NCI-H82 (cell line): ENCODE results near the gene REM2.

Experiments used
- DNase-seq: peaks from one replicate; lab custom pipeline; 2025; lab: John Stamatoyannopoulos, UW

The REM2 gene, protein sequence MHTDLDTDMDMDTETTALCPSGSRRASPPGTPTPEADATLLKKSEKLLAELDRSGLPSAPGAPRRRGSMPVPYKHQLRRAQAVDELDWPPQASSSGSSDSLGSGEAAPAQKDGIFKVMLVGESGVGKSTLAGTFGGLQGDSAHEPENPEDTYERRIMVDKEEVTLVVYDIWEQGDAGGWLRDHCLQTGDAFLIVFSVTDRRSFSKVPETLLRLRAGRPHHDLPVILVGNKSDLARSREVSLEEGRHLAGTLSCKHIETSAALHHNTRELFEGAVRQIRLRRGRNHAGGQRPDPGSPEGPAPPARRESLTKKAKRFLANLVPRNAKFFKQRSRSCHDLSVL

DNA sequence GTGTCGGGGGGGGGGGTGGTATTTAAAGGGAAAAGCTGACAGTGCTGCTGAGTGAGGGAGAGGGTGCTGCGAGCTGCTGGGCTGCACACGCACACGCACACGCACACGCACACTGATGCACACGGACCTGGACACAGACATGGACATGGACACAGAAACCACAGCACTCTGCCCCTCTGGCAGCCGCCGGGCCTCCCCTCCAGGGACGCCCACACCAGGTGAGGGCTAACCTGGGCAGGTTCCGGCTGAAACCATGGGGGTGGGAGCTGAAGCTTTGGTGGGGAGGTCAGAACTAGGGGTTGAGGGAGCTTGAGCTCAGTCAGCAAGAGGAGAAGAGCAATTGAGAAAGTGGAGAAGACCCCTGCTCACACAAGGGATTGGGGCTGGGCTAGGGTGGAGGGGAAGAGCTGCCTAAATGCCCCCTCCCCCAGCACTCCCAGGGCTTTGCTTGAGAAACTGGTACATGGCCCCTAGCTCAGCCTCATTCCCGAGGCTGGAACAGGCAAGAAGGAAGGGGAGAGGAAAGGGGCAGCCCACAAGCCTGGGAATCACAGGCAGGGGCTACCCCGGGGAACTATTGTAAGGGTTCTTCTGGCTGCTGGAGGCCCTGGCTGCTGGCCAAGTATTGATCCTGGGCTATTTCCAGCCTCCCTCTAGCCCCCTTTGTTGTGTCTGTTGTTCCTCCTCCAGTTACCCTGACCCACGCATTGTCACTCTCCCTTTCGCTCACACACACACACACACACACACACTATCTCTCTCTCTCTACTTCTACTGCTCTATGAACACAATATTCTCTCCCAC lies at the start of gene REM2:
Gene REM2, plus strand, starts transcription at position 50 of the 804 bp plus-strand sequence. Its CDS starts 66 bp downstream, at position 116.
- DNase-seq, result peak; percentile 49

DNA sequence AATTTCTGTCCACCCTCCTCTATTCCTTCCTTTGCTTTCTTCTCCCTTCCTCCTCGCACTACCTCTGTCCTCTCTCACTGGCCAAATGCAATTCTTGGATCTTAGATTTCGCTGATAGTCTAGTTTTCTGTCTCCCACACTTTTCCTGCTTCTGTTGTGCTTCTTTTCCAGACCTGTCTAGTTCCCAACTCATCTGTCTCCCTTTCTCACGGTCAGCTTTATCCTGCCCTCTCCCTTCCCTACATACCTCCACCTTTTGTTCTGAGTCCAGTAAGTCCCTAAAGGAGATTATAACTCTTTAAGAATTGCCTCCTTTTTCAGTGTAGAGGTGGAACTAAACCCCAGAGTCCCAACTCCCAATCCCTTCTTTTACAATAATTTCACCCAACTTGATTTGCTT lies 47.5 kb upstream of the REM2 start:
- DNase-seq, result no peak

DNA sequence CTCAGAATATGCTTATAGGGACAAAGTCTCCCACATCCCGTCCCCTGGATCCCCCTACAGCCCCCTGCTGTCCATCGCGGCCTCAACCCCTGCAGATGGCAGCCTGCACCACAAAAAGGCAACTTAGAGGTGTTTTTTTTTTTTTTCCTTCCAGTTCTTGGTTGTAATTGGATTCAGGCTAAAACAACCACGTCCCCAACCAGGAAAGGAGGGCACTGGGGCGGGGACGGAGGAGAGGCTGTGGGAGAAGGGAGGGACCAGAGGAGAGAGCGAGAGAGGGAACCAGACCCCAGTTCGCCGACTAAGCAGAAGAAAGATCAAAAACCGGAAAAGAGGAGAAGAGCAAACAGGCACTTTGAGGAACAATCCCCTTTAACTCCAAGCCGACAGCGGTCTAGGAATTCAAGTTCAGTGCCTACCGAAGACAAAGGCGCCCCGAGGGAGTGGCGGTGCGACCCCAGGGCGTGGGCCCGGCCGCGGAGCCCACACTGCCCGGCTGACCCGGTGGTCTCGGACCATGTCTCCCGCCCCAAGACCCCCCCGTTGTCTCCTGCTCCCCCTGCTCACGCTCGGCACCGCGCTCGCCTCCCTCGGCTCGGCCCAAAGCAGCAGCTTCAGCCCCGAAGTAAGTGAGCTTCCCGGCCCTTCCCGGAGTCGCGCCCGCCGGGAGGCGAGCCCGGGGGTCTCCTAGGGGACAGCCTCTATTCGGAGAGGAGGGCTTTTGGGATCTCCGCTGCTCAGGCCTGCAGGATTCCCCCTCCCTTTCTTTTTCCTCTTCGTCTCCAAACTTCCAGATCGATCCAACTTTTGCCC lies 46.5 kb upstream of the REM2 start, which contains the start of gene MMP14:
Gene MMP14, plus strand, starts transcription at position 285 of the 813 bp plus-strand sequence. Its CDS starts 233 bp downstream, at position 518.
- no peak for DNase-seq

DNA sequence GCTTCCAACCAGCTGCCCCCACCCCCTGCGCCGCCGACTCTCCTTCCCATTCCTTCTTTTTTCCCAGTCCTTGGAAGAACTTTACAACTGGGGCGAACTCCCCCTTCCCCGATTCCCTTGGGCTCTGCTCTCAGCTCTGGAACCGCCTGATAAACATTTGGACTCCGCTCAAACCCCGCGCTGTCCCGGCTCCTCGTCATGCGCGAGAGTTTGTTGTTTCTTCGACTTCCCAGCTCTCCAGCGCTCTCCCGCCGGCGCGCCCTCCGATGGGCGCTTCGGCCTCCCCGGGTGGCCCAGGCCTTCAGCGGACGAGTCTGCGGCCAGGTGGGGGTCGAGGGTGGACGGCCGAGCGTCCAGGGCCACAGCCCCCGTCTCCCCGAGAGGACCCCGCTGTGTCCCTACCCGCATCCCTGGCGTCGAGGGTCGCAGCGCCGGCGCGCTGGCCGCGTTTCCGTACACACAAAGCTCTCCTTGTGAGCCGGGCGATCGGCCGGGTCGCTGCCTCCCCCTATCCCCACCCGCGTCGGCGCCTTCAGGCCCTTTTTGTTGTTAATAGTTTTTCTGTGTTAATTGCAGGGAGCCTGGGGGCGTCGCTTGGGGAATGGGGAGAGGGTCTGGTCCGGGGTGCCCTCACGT lies 45.8 kb upstream of the REM2 start:
- DNase-seq, result peak; percentile 11

DNA sequence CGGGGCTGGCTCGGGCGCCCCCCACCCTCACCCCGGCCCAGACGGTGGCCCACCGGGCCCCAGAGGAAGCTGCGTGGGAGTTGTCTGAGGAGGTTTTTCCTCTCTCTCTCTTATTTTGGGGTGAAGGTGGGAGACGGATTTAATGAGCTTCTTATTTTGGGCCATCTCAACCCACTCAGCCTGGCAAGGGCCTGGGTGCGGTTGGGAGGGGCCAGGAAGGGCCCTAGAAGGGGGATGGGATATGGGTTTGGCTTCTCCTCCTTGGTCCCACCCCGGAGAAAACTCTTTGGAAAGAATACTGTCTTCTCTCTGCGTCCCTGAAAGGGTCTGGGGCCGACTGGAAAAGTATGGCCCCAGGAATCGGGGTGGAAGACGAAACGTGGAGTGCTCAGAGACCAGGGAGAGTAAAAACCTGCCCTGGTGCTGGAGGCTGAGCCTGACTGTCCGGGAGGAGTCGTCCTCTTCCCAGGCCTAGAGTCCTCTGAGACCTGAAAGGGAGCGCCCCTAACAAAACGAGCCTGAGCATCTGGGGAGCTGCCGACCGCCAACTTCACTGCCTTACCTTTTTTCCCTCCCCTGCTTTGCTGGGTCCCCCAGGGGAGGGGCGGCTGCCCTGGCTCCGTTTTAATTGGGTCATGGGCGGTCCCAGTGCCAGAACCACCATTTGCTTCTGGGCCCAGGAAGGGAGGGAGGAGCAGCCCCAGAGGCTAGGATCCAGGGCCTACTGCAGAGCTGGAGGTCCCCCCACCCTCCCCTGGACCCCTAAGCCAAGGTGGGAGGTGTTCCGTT lies 45.1 kb upstream of the REM2 start:
- DNase-seq, result no peak

DNA sequence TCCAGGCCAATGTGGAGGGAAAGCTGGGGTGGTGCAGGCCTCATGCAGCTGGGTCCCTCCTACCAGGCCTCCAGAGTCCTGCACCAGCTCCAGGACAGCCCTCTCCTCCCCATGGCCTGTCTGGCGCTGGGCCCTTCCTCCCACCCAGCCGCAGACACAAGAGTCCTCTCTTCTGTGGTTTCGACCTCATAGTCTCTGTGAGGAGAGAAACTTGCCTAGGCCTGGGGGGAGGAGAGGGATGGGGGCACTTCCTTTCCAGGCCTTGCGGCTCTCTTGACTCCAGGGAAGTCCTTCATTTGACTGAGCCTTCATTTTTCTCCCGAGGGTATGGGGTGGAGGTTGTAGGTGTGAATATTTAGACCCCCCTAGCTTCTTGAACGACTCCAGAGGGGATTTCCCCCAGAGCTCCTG lies 44.4 kb upstream of the REM2 start:
- DNase-seq, result no peak

DNA sequence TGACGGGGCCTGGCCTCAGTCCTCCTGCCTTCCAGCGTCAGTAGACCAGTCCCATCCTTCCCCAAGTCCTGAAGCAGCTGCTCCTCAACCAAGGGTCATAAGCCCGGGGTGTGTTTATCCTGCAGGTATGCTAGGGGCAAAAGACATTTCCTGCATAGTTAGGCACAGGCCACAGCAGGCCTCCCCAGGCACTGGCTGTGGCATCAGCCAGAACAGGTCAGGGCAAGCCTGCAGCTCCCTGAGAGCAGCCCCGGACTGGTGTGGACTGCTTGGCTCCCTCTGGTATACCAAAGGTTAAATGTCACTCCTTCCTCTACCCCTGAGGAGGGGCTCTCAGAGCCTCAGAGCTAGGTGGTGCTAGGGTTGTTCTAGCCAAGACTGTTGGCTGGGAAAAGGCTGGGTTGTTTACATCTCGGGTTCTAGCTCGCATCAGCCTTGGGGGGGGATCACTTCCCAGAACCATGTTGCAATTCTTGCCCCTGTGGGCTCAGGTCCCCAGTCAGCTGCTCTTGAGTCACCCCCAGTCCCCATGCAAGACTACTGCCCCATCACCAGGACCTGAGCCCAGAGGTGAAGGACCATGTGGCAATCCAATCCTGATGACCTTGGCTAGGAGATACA lies 43.8 kb upstream of the REM2 start:
- DNase-seq, result no peak

DNA sequence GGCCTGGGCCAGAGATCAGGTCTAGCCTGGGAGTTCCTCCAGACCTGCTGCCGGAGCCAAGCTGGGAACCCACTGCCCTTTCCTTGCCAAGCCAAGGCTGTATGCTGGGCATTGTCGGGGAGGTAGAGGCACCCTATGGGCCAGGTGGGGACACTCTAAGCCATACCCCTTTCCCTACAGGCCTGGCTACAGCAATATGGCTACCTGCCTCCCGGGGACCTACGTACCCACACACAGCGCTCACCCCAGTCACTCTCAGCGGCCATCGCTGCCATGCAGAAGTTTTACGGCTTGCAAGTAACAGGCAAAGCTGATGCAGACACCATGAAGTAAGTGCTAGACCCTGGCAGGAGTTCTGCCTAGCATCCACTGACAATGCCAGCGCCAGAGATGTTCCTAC lies 41.7 kb upstream of the REM2 start:
- no peak for DNase-seq

DNA sequence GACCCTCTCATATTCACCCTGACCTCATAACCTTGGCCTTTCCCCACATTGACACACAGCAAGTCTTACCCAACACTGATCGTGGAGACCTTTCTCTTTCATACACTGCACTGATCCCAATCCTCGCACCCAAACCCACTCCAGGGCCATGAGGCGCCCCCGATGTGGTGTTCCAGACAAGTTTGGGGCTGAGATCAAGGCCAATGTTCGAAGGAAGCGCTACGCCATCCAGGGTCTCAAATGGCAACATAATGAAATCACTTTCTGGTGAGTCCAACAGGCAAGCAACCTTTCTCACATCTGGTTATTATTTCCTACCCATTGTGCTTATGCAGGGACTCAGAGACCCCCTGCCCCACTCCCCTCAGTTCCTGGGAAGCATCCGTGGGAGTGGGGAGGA lies 41.3 kb upstream of the REM2 start:
- DNase-seq, result no peak

DNA sequence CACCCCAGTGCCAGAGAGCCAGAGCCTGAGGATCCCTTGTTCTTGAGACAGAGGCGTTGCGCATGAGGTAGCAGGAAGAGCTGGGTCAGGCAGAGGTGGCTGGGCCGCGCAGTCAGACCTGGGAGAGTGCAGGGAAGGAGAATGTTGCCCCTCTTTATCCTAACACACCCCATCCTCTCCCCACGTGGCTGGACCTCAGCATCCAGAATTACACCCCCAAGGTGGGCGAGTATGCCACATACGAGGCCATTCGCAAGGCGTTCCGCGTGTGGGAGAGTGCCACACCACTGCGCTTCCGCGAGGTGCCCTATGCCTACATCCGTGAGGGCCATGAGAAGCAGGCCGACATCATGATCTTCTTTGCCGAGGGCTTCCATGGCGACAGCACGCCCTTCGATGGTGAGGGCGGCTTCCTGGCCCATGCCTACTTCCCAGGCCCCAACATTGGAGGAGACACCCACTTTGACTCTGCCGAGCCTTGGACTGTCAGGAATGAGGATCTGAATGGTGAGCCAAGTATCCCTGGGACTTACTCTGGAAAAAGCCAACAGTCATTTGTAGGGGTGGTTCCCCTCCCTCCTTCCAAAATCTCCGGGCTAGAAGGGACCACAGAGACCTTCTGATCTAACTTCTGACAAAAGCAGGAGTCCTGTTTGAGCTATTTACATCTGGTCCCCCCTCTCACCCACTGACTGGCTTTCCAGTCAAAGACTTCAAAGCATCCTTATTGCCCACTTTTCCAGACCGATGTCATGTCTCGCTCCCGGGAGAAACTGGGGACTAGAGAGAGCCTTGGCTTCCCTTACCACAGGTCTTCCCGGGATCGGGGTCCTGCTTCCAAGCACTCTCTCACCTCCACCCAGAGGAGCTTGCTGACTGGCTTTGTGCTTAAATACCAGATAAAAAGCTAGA lies 40.6 kb upstream of the REM2 start:
- DNase-seq, result no peak

DNA sequence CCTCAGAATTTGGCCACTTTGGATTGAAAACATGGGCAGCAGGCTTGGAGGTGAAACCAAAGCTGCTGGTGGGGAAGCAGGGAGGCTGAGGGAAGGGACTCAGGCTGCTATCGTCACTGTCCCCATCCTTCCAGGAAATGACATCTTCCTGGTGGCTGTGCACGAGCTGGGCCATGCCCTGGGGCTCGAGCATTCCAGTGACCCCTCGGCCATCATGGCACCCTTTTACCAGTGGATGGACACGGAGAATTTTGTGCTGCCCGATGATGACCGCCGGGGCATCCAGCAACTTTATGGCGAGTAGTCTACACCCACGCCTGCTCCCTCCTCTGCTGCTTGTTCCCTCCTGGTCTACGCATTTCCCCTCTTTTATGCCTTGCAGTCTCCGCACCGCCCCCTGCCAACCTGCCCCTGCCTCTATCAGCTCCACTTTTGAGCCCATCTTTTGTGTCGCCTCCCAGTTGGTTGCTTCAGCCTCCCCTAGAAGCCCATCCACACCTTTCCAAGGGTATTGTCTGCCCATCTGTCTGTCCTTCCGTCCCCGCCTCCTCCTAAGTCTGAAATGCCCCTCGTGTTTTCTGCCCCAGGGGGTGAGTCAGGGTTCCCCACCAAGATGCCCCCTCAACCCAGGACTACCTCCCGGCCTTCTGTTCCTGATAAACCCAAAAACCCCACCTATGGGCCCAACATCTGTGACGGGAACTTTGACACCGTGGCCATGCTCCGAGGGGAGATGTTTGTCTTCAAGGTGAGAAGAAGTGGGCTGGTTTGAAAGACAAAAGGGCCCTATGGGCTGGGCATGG lies 39.7 kb upstream of the REM2 start:
- no peak for DNase-seq

DNA sequence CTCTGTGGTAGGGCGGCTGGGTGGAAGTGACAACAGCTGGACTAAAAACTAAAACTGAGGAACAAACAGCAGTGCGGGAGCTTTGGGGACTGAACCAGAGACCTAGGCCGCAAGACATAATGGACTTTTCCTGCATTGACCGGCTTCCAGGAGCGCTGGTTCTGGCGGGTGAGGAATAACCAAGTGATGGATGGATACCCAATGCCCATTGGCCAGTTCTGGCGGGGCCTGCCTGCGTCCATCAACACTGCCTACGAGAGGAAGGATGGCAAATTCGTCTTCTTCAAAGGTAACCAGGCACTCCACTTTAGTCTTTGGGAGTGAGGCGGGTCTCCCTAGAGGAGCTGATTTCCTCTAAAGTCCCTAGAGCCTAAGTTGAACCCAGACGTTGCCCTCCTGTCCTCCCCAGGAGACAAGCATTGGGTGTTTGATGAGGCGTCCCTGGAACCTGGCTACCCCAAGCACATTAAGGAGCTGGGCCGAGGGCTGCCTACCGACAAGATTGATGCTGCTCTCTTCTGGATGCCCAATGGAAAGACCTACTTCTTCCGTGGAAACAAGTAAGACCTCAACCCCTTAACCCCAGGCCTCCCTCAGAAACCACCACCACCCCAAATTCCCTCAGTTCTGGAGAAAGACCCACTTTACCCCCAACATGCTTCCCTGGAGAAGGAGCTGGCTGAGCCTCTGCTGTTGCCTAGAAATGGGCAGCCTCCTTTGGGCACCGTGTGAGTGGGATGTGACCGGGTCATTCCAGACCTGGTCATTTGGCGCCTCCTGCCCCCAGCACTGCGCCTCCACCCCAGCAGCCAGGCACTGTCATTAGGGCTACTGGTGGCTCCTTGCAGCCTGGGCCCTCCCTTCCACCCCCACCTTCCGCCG lies 38.6 kb upstream of the REM2 start:
- no peak for DNase-seq

DNA sequence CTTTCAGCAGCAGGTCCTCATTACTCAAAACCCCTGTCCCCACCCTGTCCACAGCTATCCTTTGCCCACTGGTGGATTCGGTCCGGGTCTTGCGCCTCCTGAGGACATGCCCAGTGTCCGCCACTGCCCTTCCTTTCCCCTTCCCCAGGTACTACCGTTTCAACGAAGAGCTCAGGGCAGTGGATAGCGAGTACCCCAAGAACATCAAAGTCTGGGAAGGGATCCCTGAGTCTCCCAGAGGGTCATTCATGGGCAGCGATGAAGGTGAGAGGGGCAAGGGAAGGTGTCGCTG lies 38.0 kb upstream of the REM2 start:
- no peak for DNase-seq

DNA sequence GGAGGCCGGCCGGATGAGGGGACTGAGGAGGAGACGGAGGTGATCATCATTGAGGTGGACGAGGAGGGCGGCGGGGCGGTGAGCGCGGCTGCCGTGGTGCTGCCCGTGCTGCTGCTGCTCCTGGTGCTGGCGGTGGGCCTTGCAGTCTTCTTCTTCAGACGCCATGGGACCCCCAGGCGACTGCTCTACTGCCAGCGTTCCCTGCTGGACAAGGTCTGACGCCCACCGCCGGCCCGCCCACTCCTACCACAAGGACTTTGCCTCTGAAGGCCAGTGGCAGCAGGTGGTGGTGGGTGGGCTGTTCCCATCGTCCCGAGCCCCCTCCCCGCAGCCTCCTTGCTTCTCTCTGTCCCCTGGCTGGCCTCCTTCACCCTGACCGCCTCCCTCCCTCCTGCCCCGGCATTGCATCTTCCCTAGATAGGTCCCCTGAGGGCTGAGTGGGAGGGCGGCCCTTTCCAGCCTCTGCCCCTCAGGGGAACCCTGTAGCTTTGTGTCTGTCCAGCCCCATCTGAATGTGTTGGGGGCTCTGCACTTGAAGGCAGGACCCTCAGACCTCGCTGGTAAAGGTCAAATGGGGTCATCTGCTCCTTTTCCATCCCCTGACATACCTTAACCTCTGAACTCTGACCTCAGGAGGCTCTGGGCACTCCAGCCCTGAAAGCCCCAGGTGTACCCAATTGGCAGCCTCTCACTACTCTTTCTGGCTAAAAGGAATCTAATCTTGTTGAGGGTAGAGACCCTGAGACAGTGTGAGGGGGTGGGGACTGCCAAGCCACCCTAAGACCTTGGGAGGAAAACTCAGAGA lies 37.0 kb upstream of the REM2 start:
- DNase-seq, result no peak

DNA sequence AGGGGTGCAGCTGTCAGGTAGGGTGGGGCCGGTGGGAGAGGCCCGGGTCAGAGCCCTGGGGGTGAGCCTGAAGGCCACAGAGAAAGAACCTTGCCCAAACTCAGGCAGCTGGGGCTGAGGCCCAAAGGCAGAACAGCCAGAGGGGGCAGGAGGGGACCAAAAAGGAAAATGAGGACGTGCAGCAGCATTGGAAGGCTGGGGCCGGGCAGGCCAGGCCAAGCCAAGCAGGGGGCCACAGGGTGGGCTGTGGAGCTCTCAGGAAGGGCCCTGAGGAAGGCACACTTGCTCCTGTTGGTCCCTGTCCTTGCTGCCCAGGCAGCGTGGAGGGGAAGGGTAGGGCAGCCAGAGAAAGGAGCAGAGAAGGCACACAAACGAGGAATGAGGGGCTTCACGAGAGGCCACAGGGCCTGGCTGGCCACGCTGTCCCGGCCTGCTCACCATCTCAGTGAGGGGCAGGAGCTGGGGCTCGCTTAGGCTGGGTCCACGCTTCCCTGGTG lies 36.2 kb upstream of the REM2 start:
- DNase-seq, result no peak

DNA sequence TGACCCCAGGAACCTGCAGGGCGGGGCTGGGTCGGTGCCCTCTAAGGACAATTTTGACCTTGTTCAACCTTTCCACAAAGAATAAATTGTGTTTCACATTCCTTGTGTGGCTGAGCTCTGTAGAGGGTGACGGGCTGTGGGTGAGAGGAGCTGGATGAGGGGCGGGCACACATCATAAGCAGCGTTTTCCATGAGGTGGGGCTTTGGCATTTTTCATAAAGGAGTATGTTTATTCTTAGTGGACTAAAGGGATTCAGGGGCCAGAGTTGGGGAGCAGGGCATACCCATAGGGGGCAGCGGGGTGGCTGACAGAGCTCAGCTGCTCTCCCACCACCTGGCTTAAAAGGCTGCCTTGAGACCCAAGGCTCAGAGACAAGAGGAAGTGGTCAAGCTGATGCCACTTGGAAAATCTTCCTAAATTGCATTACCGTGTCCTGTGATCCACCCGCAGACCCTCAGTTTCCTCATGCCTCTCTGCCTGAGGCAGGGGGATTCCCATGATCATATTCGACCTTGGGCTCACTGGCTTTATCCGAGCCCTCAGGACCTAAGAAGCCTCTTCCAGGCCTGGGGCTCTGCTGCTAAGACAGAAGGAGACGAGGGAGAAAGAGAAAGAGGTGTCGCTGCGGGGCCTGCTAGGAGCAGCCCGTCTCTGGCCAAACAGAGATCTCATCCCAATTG lies 35.2 kb upstream of the REM2 start:
- DNase-seq, result no peak
